HCT116 (cell line): ENCODE measurements around the gene CPLX4. TPM values are rescaled to one million over a fixed set of nuclear protein-coding genes. Genes with fewer than 3 reads are reported as not detected.
A peak's percentile ranks its signal among the peaks of the same experiment; 100 is the strongest.

Experiments used
- CBX3 ChIP-seq: IDR thresholded peaks from 2 replicates; pipeline ENCODE4 v1.6.1; 2012; ENCODE audit warnings: low read depth
- EGR1 ChIP-seq: IDR thresholded peaks from 2 replicates; pipeline ENCODE4 v1.6.1; 2012; ENCODE audit warnings: low read depth
- ELF1 ChIP-seq: IDR thresholded peaks from 2 replicates; pipeline ENCODE4 v1.6.1; 2012; ENCODE audit warnings: low read depth, borderline replicate concordance
- EZH2 ChIP-seq: fragments of 200-600 bp; sonication (generic); IDR thresholded peaks from 2 replicates; pipeline ENCODE4 v1.6.1; 2017; ENCODE audit warnings: antibody characterized with exemption, mixed run types
- EZH2phosphoT487 ChIP-seq: fragments of 200-600 bp; IDR thresholded peaks from 2 replicates; pipeline ENCODE4 v1.6.1; 2018; ENCODE audit warnings: antibody characterized with exemption, borderline replicate concordance
- FOSL1 ChIP-seq: IDR thresholded peaks from 2 replicates; pipeline ENCODE4 v1.6.1; 2012; ENCODE audit warnings: low read depth
- JUND ChIP-seq: IDR thresholded peaks from 2 replicates; pipeline ENCODE4 v1.6.1; 2012
- MAX ChIP-seq: IDR thresholded peaks from 2 replicates; pipeline ENCODE4 v1.6.1; 2012
- POLR2A ChIP-seq: IDR thresholded peaks from 2 replicates; pipeline ENCODE4 v1.7.0; 2011; ENCODE audit warnings: borderline replicate concordance; ENCODE audit not compliant: insufficient read depth, insufficient read length; ENCODE audit errors: extremely low read depth
- RAD21 ChIP-seq: IDR thresholded peaks from 2 replicates; pipeline ENCODE4 v1.6.1; 2012; ENCODE audit warnings: low read depth, mild to moderate bottlenecking
- REST ChIP-seq: IDR thresholded peaks from 2 replicates; pipeline ENCODE4 v1.6.1; 2012; ENCODE audit warnings: low read depth
- SIN3A ChIP-seq: IDR thresholded peaks from 2 replicates; pipeline ENCODE4 v1.6.1; 2012; ENCODE audit warnings: low read depth
- SP1 ChIP-seq: IDR thresholded peaks from 2 replicates; pipeline ENCODE4 v1.6.1; 2012; ENCODE audit warnings: low read depth
- SRF ChIP-seq: IDR thresholded peaks from 2 replicates; pipeline ENCODE4 v1.6.1; 2012; ENCODE audit warnings: low read depth
- TCF7L2 ChIP-seq: IDR thresholded peaks from 2 replicates; pipeline ENCODE4 v1.7.0; 2011; ENCODE audit warnings: borderline replicate concordance, inconsistent platforms; ENCODE audit not compliant: insufficient read depth, insufficient read length; ENCODE audit errors: extremely low read depth
- YY1 ChIP-seq: IDR thresholded peaks from 2 replicates; pipeline ENCODE4 v1.6.1; 2011; ENCODE audit warnings: low read length, low read depth, moderate library complexity, mild to moderate bottlenecking; ENCODE audit not compliant: insufficient replicate concordance; ENCODE audit errors: extremely low read depth
- total RNA-seq: library from RNA; stranded (reverse); gene quantifications from one replicate; pipeline ENCODE4 v1.2.1, GENCODE V29; 2021; ENCODE audit not compliant: unreplicated experiment

CPLX4 gene
- total RNA-seq, 1 experiment from 2014 or later: not detected

GRCh38 chr18:59358712-59359575 lies 40.5 kb upstream of the CPLX4 start, which contains the start of gene LMAN1 (continued):
- TF ChIP-seq SRF (no peak), FOSL1 (no peak), YY1 (peak; percentile 96), REST (no peak), CBX3 (no peak), RAD21 (no peak), MAX (peak; percentile 12; the same call in 1 of the 2 replicates), EZH2phosphoT487 (no peak), TCF7L2 (peak; percentile 95), EGR1 (peak; percentile 81), JUND (no peak), ELF1 (no peak), POLR2A (peak; percentile 70), SIN3A (no peak), EZH2 (no peak), SP1 (peak; percentile 76)
- TF ChIP-seq, all 23 proteins: peak for 8
